OCI-LY3 (cell line): ENCODE data around the gene FAAP20.

Source experiments
- CTCF ChIP-seq: fragments of 200-600, 300-600 bp; sonication (generic); IDR thresholded peaks from 2 replicates; pipeline ENCODE4 v1.5.1; 2014; ENCODE audit warnings: antibody characterized with exemption, low read length, low read depth
- EZH2phosphoT487 ChIP-seq: fragments of 200-600 bp; shearing (Covaris generic); IDR thresholded peaks from 2 replicates; pipeline ENCODE4 v1.6.1; 2018; ENCODE audit warnings: antibody characterized with exemption, mixed run types, low read depth

GRCh38 chr1:2229037-2229864 is 34.7 kb upstream of the FAAP20 start:
- TF ChIP-seq CTCF = no peak
- no peak for TF ChIP-seq EZH2phosphoT487
